Measurements from ENCODE around the gene COL23A1.

The COL23A1 gene

DNA sequence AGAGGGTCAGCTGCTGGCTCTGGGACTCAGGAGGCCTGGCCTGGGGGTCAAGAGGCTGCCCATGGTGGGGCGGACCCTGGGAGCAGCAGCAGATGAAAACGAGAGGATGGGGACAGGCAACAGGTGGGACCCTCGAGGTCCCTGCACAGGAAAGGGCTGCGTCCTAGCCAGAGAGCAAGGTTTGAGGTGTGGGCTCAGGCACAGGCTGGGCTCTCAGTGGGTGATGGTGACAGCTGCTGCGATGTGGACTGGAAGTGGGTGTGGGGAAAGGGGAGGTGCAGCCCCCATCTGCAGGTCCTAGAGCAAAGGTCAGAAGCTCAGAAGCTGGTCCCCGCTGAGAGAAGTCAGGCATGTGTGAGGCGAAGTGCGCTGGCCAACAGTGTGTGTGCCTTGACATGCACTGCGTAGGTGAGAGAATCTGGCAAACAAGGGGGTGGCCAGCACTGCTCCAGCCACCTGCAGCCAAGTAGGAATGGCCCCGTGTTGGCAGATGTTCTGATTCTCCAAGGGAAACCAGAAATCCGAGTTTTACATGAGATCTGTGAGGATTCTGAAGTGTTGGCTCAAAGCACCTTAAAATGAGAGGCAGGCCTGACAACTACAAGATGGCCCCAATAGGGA, 85.7 kb downstream of the COL23A1 start:
- no peaks in the 10 kb centered on the region for H3K36me3 ChIP-seq (replicated peaks; ENCODE audit: low read depth, low read length)
- TF ChIP-seq, protein P1, sequence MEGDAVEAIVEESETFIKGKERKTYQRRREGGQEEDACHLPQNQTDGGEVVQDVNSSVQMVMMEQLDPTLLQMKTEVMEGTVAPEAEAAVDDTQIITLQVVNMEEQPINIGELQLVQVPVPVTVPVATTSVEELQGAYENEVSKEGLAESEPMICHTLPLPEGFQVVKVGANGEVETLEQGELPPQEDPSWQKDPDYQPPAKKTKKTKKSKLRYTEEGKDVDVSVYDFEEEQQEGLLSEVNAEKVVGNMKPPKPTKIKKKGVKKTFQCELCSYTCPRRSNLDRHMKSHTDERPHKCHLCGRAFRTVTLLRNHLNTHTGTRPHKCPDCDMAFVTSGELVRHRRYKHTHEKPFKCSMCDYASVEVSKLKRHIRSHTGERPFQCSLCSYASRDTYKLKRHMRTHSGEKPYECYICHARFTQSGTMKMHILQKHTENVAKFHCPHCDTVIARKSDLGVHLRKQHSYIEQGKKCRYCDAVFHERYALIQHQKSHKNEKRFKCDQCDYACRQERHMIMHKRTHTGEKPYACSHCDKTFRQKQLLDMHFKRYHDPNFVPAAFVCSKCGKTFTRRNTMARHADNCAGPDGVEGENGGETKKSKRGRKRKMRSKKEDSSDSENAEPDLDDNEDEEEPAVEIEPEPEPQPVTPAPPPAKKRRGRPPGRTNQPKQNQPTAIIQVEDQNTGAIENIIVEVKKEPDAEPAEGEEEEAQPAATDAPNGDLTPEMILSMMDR (IDR thresholded peaks at IDR 0.05; ENCODE audit: low read depth, low read length) = no peak
- TF ChIP-seq EZH2phosphoT487 (IDR thresholded peaks at IDR 0.05; ENCODE audit: low read depth) = no peak
- H4K20me1 ChIP-seq (ENCODE audit: insufficient read depth, low read length) = no peaks in the 10 kb centered on the region
- no peak overlapping the region for H3K9ac ChIP-seq (ENCODE audit: low read length)
- H3K4me1 ChIP-seq (ENCODE audit: low read length) = no peaks in the 10 kb centered on the region
- H3K9me3 ChIP-seq (ENCODE audit: insufficient read depth, low read length) = no peaks in the 10 kb centered on the region
- 0 out of 2 replicates have a peak, but pooled peaks cover 9% of the 10 kb centered on the region for H3K27me3 ChIP-seq (ENCODE audit: low read depth, low read length)
- no peak overlapping the region for H3K4me2 ChIP-seq (ENCODE audit: low read length)
- no peak overlapping the region for H3K4me3 ChIP-seq (ENCODE audit: low read length)
- H3K27ac ChIP-seq (ENCODE audit: low read length) = no peak overlapping the region
- H3K79me2 ChIP-seq (ENCODE audit: low read length) = no peaks in the 10 kb centered on the region
- H2AFZ ChIP-seq (ENCODE audit: low read depth, low read length) = no peak overlapping the region

DNA sequence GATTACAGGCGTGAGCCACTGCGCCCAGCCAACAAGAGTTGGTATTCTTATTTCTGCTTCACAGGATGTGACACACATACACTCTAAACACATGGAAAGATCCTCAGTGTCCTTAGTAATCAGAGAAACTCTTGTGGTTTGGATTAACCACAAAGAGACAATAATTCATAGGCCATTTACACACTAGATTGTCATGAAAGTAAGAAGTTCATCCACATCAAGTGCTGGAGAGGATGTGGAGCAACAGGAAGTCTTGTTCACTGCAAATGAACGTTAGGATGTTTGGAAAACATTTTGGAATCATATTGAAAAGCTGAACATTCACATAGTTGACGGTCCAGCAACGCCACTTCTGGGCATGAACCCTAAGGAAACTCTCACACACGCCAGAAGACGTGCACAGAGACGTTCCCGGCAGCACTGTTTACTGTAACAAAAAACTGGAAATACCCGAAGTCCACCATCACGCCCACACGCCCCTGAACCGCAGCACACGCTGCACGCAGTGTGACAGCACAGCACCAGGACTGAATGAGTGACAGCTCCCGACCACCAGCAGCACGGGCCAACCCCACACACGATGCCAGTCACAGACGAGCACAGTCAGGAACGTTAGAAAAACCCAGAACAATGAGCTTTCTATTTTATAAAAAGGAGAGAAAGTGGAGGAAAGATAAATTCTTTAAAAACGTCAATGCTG, 87.6 kb downstream of the COL23A1 start:
- no peak overlapping the region for H3K9ac ChIP-seq (ENCODE audit: low read length)
- no peak overlapping the region for H3K4me3 ChIP-seq (ENCODE audit: low read length)
- no peaks in the 10 kb centered on the region for H3K79me2 ChIP-seq (ENCODE audit: low read length)
- 0 out of 2 replicates have a peak, but pooled peaks cover 7% of the 10 kb centered on the region for H3K27me3 ChIP-seq (ENCODE audit: low read depth, low read length)
- H3K4me2 ChIP-seq (ENCODE audit: low read length) = no peak overlapping the region
- H3K27ac ChIP-seq (ENCODE audit: low read length) = no peak overlapping the region
- H2AFZ ChIP-seq (ENCODE audit: low read depth, low read length) = no peak overlapping the region
- no peak for TF ChIP-seq EZH2phosphoT487 (IDR thresholded peaks at IDR 0.05; ENCODE audit: low read depth)
- TF ChIP-seq, protein P1 (IDR thresholded peaks at IDR 0.05; ENCODE audit: low read depth, low read length) = no peak
- H3K36me3 ChIP-seq (replicated peaks; ENCODE audit: low read depth, low read length) = no peaks in the 10 kb centered on the region
- no peaks in the 10 kb centered on the region for H3K4me1 ChIP-seq (ENCODE audit: low read length)
- no peaks in the 10 kb centered on the region for H4K20me1 ChIP-seq (ENCODE audit: insufficient read depth, low read length)
- H3K9me3 ChIP-seq (ENCODE audit: insufficient read depth, low read length) = no peaks in the 10 kb centered on the region

- H3K27me3 ChIP-seq (ENCODE audit: low read depth, low read length) = no peaks in the 10 kb centered on the region; the same call in 1 of the 2 replicates
- H2AFZ ChIP-seq (ENCODE audit: low read depth, low read length) = no peak overlapping the region
- no peaks in the 10 kb centered on the region for H3K79me2 ChIP-seq (ENCODE audit: low read length)
- no peak overlapping the region for H3K4me3 ChIP-seq (ENCODE audit: low read length)
- H4K20me1 ChIP-seq (ENCODE audit: insufficient read depth, low read length) = no peaks in the 10 kb centered on the region
- H3K9ac ChIP-seq (ENCODE audit: low read length) = no peak overlapping the region
- no peaks in the 10 kb centered on the region for H3K9me3 ChIP-seq (ENCODE audit: insufficient read depth, low read length)
- no peaks in the 10 kb centered on the region for H3K4me1 ChIP-seq (ENCODE audit: low read length)
- H3K36me3 ChIP-seq (replicated peaks; ENCODE audit: low read depth, low read length) = no peaks in the 10 kb centered on the region
- no peak overlapping the region for H3K27ac ChIP-seq (ENCODE audit: low read length)
- no peak overlapping the region for H3K4me2 ChIP-seq (ENCODE audit: low read length)
- no peak for TF ChIP-seq EZH2phosphoT487 (IDR thresholded peaks at IDR 0.05; ENCODE audit: low read depth)
- TF ChIP-seq, protein P1 (IDR thresholded peaks at IDR 0.05; ENCODE audit: low read depth, low read length) = no peak
These were observed 90.8 kb downstream of the COL23A1 start for GRCh38 chr5:178499352-178499751.

DNA sequence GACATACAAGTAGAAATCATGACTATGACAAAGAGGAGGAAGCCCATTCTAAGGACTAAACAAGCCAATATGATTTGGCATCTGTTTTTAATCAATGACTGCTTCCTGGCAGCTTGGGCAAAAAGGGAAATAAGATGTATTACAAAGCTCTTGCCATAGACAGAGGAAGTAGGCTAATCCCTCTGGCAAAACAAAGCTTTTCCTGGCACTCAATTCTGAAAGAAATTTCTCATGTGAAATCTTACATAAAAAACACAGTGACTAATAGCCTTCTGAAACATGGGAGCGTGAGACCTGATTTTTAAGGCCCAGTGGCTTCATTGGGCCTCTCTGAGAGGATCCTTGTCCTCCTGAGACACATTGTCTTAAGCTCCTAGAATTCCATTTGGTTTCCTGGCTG, 93.6 kb downstream of the COL23A1 start:
- Histone ChIP-seq H3K27me3 (ENCODE audit: low read depth, low read length) (no peaks in the 10 kb centered on the region; the same call in 1 of the 2 replicates), H3K9me3 (ENCODE audit: insufficient read depth, low read length) (no peaks in the 10 kb centered on the region)

More for the DNA sequence above, 93.6 kb downstream of the COL23A1 start:
- Histone ChIP-seq H3K27ac (ENCODE audit: low read length) (no peak overlapping the region), H3K9ac (ENCODE audit: low read length) (no peak overlapping the region), H3K79me2 (ENCODE audit: low read length) (no peaks in the 10 kb centered on the region), H3K4me2 (ENCODE audit: low read length) (no peak overlapping the region), H3K4me3 (ENCODE audit: low read length) (no peak overlapping the region), H4K20me1 (ENCODE audit: insufficient read depth, low read length) (no peaks in the 10 kb centered on the region), H3K4me1 (ENCODE audit: low read length) (no peaks in the 10 kb centered on the region), H3K36me3 (replicated peaks; ENCODE audit: low read depth, low read length) (no peaks in the 10 kb centered on the region), H2AFZ (ENCODE audit: low read depth, low read length) (no peak overlapping the region)
- TF ChIP-seq, protein P1 (IDR thresholded peaks at IDR 0.05; ENCODE audit: low read depth, low read length) = no peak

Data from OCI-LY3 (cell line).